HG03108 (cell line): Measurements from ENCODE around the gene FAAH.
"Not testable (repeated sequence)": the region's sequence is repeated elsewhere in the genome, so short reads cannot be mapped to it uniquely, and the experiment has no call there.

ENCODE experiments used
- ATAC-seq: cut with Tn5 transposase; IDR thresholded peaks from one replicate; pipeline ENCODE4 v1.9.1; 2021; ENCODE audit warnings: moderate library complexity; ENCODE audit not compliant: unreplicated experiment

Gene FAAH

DNA sequence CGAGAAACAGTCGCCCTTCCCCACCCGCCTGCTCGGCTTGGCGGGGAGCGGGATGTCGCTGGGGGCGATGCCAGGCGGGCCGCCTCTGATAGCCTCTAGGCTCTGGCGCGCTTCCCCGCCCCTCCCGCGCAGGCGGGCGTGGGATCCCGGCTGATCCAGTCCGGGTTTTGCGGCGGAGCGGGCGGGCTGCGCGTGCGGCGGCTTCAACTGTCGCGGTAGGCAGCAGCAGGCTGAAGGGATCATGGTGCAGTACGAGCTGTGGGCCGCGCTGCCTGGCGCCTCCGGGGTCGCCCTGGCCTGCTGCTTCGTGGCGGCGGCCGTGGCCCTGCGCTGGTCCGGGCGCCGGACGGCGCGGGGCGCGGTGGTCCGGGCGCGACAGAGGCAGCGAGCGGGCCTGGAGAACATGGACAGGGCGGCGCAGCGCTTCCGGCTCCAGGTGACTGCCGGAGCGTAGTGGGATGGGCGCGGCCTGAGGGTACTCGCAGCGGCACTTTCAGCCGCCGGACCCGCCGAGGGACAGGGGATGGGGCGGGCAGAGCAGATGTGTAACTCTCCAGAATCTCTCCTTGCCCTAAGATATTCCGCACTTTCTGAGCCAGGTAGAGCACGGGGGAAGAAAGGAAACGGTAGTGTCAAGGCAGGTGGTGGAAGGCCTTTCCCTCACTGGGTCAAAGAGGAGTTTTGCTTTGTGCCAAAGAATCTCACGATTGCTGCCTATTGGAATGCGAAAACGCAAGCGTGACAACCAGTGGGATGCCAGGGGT, at the start of gene FAAH:
Gene FAAH, plus strand, starts transcription at position 210 of the 764 bp plus-strand sequence. Its CDS starts 32 bp downstream, at position 242.
- no peak for ATAC-seq

DNA sequence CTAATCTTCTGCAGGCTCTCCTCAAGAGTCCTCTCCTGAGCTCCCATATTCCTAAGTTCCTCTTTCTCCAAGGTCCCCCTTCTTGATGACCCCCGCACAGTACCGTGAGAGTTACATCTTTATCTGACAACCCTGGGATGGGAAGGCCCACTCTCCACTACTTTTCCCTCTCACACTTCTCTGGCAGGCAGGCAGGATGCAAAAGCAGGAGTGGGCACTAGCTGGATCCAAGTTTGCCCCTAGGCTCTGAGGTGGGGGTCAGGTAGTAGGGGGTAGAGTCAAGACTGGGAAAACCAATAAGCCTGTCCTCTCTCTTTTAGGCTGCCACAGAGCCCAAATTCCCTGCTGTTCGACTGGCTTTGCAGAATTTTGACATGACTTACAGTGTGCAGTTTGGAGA, 49.6 kb upstream of the FAAH start:
- ATAC-seq = no peak

DNA sequence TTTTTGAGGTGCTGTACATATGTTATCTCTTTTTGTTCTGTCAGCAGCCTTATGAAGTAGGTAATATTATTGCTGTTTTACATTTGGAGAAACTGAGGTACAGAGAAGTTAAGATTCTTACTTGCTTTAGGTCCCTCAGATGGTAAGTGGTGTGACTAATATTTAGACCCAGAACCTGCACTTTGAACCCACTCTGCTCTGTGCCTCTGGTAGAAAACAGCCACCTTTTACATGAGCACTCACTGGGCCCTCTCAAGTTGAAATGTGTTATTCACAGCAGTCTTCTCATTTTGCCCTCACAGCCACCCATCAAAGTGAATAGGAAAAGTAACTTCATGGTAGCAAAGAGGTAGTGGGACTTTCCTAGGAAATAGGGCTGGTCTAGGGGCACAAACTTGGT, 48.8 kb upstream of the FAAH start:
- no peak for ATAC-seq

DNA sequence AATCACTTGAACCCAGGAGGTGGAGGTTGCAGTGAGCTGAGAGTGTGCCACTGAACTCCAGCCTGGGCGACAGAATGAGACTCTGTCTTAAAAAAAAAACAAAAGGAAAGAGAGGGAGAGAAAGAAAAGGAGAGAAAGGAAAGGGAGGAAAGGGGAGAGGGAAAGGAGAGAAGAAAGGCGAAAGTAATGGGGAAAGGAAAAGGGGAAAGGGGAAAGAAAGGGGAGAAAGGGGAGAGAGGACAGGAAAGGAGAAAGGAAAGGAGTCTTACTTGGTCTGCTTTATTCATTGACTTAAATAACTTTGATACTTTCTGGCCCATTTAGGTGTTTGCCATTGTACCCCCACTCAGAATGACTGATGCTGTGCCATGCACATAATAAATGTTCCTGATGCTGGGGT, 41.8 kb upstream of the FAAH start:
- ATAC-seq = no peak

DNA sequence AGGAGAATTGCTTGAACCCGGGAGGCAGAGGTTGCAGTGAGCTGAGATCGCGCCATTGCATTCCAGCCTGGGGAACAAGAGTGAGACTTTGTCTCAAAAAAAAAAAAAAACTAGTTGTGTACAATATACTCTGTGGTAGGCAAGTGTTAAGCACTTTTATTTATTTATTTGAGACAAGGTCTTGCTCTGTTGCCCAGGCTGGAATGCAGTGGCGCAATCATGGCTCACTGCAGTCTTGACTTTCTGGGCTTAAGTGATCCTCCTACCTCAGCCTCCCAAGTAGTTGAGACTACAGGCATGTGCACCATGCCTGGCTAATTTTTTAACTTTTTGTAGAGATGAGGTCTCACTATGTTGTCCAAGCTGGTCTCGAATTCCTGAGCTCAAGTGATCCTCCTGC, 38.2 kb upstream of the FAAH start:
- ATAC-seq = not testable (repeated sequence)

DNA sequence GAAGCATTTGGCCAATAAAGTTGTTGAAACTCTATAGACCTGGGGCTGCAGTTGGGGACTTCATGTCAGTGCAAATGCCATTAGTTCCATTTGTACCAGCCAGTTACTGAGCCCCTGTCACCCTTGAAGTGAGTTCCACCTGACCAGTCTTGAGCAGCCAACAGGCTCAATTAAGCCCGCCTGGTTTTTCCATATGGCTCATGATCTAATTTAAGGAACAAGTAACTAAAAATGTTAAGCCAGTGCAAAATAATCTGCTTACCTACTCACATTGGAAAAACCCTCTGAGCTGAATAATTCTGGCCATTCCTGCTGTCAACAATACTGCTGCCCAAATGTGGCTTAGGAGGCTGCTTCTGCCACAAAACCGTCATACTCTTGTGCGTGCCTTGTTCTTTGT, 32.0 kb upstream of the FAAH start:
- no peak for ATAC-seq

DNA sequence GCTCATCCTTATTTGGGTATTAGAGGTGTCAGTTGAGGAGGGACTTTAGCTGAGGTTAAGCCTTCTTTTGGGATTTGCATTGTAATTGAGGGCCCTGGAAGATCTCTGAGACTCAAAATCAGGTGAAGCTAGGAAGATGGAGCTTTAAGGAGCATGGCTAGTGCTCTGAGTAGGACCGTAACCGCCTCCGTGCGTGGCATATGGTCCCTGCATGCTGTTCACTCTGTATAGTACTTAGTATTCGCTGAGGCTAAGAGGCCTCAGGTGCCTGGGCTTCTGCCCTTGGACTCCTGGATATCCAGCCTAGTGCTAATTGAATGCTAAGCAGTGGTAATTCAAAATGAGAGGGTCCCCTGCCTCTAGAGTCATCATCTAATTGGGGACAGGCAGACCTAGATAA, 31.0 kb upstream of the FAAH start:
- ATAC-seq = no peak

DNA sequence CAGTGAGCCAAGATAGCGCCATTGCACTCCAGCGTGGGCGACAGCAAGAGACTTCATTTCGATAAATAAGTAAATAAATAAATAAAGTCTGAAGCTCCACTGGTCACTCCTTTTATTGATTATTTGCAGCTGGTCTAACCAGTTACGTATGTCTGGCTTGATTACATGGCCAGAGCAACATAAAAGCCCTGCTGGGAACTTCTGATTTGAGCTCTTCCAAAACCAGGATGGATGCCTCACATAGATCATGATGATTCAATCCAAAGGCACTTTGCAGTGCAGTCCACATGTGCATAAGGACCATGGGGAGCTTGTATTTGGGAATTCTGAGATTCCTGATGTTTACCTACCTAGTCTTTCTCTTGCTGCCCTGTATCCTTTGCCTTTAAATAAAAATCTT, 29.5 kb upstream of the FAAH start:
- ATAC-seq = no peak

DNA sequence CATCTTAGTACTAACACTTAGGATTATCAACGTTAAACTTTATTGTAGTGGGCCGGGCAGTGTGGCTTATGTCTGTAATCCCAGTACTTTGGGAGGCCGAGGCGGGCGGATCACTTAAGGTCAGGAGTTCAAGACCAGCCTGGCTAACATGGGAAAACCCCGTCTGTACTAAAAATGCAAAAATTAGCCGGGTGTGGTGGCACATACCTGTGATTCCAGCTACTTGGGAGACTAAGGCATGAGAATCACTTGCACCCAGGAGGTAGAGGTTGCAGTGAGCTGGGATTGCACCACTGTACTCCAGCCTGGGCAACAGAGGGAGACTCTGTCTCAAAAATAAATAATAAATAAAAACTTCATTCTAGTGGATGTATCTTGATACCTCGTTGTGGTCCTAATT, 28.3 kb upstream of the FAAH start:
- not testable (repeated sequence) for ATAC-seq

DNA sequence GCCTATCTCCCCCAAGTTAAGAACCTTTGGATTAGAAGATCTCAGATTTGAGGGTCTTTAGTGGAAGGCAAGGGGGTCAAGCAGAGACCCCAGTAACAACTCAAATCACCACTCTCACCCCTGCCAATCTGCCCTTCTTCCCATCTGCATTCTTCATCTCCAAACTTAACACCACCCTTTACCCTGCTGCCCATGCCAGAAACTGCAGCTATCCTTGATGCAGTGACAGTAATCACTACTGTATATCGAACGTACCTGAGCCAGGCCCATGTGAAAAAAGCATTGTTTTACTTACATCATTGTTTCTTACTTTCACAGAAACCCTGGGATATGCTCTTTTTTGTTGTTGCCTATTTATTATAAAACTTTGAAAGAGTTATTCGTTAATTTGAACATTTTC, 27.0 kb upstream of the FAAH start:
- no peak for ATAC-seq

DNA sequence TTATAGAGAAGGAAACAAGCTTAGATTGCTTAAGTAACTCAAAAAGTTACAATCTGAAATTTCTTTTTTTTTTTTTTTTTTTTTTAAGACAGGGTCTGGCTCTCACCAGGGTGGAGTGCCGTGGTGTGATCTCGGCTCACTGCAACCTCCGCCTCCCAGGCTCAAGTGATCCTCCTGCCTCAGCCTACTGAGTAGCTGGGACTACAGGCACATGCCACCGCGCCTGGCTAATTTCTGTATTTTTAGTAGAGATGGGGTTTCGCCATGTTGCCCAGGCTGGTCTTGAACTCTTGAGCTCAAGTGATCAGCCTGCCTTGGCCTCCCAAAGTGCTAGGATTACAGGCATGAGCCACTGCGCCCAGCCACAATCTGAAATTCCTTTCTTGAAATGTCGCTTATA, 26.4 kb upstream of the FAAH start:
- not testable (repeated sequence) for ATAC-seq

DNA sequence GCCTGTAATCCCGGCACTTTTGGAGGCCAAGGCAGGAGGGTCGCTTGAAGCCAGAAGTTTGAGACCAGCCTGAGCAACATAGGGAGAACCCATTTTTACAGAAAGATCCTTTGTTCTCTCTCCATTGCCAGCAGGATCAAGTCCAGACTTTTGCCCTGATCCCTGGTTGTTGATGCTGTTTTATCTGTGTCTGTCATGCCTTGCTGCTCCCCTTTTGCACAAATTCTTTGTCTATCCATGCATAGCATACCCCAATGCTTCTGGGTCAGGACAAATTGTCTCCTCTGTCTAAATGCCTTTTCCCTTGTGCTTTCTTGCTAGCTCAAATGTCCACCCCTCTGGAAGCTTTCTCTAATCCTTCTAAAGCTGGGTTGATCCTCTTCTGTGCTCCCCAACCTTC, 25.3 kb upstream of the FAAH start:
- ATAC-seq = no peak

DNA sequence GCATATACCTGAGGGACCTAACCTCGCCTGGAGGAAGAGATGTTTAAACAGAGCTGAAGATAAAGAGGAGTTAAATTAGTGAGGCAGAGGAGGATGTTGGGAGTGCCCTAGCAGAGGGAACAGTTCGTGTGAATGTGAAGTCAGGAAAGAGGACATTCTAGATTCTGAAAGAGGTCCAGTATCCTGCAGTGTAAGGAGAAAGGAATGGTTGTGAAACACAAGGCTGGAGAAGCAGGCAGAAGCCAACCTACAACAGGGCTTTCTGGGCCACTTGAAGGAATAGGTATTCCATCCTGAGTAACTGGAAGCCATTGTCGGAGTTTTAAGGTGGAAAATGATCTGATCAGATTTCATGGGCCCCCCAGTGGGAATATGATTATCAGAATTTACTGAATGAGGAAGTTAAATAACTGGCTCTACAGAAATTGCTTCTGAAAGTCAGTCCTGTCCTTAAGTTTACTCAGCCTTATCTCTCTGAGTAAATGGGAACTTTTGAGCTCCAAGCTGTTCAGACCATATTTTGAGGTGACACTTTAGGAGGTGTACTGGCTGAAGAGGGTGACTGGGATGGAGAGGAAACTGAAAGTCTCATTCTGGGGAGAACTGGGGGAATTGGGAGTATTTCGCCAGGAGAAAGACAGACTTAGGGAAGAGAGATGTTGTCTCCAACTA, 24.4 kb upstream of the FAAH start:
- no peak for ATAC-seq

DNA sequence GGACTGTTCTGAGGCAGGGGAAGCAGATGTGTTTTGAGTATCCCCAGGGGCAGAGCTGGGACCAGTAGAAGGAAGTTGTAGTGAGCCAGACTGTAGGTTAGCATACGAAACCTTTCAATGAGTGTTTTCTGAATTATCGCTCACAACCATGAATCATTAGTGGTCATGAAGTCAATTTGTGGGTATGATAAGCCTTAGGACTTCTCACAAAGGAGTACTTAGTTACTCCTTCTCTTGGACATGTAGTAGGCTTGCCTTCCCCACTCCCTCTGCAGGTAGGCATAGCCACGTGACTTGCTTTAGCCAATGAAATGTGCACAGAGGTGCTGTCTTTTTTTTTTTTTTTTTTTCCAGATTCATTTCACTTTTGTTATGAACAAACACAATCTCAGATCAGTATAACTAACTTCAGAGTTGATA, 23.9 kb upstream of the FAAH start:
- ATAC-seq = no peak

DNA sequence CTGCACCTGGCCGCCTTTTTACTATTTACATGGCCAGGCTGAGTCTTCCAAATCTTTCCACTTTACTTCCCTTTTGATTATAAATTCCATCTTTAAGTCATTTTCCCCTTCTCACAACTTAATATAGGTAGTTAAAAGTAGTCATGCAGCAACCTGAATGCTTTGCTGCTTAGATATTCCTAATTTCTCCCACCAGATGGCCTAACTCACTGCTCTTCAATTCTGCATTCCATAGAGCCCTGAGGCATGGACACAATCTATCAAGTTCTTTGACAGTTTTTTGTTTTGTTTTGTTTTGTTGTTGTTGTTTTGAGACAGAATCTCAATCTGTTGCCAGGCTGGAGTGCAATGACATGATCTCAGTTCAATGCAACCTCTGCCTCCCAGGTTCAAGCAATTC, 21.7 kb upstream of the FAAH start:
- no peak for ATAC-seq

DNA sequence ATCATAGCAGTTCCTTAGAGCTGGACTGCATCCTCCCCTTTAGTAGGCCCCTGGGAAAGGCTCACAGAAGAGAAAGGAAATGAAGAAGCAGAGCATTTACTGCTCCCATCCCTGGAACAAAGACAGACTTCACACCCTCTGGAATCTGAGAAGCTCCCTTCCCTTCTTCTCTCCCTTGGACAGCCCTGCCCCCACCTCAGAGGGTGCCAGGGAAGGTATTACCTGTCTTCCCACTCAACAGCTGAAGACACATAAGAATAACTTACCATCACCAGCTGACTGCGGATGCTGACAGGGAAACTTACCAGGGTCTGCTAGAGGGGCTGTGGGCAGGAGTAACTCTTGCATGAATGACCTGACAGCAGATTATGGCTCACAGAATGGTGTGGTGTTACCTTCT, 14.1 kb upstream of the FAAH start:
- no peak for ATAC-seq

DNA sequence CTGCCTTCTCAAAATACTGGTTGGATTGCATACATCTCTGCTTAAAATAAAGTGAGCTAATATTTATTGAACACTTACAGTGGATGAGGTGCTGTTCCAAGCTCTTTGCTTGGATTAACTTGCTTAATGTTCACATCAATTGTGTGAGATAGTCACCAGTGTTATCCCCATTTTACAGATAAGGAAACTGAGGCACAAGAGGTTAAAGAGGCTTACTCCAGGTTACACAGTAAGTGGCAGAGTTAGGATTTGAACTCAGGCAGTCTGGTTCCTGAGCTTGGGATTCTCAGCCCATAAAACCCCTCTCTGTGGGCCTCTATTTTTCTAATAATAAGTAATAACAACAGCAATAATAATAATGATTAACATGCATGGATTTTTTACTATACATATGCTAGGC, 13.6 kb upstream of the FAAH start:
- ATAC-seq = no peak

DNA sequence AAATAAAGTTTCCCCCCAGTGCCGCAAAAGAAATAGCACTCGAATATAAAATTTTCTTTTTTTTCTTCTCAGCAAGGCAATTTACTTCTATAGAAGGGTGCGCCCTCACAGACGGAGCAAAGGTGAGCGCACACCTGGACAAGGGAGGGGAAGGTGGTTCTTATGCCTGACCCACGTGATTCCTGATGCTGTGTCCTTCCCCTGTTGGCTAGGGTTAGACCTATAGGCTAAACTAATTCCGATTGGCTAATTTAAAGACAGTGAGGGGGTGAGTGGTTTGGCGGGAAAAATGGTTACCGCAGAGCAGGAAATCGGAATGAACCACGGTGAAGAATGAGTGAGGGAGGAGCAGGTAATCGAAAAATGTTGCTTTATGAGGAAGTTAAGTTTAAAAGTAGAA, 607 bp upstream of the FAAH start:
- ATAC-seq = no peak

DNA sequence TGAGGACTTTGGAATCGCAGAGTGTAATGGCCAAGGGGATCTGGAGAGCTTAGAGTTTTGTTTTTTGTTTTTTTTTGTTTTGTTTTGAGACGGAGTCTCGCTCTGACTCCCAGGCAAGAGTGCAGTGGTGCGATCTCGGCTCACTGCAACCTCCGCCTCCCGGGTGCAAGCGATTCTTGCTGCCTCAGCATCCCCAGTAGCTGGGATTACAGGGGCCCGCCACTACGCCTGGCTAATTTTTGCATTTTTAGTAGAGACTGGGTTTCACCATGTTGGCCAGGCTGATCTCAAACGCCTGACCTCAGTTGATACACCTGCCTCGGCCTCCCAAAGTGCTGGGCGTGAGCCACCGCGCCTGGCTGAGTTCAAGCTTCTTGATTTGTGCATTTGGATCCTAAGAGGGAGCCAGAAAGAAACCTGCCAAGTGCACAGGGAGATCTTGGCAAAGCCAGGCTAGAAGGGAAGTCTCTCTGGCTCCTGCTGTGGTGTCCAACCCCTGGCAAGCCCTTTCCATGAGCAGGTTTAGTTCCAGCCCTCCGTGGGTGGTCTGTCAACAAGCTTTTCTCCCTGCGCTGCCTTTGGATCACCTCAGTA, 852 bp downstream of the FAAH start:
- no peak for ATAC-seq

DNA sequence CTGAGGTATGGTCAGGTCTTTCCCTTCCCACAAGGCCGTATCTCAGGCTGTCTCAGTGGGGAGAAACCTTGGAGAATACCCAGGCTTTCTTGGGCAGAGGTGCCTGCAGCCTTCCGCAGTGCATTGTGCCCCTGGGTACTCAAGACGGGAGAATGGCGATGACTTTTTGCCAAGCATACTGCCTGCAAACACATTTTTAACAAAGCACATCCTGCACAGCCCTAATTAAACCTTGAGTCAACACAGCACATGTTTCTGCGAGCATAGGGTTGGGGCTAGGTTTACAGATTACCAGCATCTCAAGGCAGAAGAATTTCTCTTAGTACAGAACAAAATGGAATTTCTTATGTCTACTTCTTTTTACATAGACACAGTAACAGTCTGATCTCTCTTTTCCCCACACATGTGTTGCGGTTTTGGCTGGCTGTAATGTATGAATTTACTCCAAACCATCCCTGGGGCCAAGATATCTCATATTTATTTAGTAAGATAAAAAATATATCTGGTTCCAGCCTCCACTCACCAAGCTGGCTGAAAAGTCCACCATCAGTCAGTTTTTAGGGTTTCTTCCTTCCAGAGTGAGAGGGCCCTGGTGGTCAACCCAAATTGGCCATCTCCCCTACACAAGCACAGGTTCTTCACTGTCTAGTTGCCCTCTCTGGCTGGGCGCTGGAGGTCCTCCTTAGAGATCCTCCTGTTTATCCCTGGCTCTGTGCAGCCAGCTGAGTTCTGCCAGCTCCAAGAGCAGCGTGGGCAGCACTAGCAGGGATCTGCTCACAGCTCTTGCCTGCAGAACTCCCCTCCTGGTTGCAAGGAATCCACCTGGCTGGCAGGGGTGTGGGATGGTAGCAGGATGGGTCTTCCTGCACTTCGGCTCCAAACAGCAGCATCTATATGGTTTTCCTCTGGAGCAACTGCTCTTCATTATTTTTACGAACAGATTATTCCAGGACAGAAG, 2.6 kb downstream of the FAAH start:
- no peak for ATAC-seq

DNA sequence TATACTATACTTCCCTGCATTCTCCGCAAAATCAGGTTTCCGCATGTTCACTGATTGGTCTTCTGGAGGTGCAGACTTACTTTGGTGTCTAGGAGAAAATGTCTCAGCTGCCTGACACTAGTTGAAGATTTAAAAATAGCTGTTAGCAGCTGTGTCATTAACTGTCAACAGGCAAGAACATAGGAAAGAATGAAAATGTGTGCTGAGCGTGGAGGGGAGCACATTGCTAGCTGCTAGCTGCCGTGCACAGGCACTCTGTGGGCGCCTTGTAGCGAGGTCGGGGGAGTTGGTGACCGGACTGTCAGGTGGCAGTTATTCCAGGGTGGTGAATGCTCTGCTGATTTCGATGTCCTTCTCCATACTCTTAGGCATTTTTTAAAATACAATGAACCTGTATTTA, 5.2 kb downstream of the FAAH start:
- ATAC-seq = no peak
